GM12801 (cell line): Measurements from ENCODE around the gene PPP1R12B.

Experiments
- TF ChIP-seq, protein P1 (sequence below): IDR thresholded peaks from one replicate; pipeline ENCODE4 v1.5.1; 2011; ENCODE audit warnings: control low read depth; ENCODE audit not compliant: insufficient read length; ENCODE audit errors: extremely low read depth

Gene PPP1R12B

GRCh38 chr1:202572867-202573266 is 224.4 kb downstream of the PPP1R12B start:
- TF ChIP-seq, protein P1, sequence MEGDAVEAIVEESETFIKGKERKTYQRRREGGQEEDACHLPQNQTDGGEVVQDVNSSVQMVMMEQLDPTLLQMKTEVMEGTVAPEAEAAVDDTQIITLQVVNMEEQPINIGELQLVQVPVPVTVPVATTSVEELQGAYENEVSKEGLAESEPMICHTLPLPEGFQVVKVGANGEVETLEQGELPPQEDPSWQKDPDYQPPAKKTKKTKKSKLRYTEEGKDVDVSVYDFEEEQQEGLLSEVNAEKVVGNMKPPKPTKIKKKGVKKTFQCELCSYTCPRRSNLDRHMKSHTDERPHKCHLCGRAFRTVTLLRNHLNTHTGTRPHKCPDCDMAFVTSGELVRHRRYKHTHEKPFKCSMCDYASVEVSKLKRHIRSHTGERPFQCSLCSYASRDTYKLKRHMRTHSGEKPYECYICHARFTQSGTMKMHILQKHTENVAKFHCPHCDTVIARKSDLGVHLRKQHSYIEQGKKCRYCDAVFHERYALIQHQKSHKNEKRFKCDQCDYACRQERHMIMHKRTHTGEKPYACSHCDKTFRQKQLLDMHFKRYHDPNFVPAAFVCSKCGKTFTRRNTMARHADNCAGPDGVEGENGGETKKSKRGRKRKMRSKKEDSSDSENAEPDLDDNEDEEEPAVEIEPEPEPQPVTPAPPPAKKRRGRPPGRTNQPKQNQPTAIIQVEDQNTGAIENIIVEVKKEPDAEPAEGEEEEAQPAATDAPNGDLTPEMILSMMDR: no peak

DNA sequence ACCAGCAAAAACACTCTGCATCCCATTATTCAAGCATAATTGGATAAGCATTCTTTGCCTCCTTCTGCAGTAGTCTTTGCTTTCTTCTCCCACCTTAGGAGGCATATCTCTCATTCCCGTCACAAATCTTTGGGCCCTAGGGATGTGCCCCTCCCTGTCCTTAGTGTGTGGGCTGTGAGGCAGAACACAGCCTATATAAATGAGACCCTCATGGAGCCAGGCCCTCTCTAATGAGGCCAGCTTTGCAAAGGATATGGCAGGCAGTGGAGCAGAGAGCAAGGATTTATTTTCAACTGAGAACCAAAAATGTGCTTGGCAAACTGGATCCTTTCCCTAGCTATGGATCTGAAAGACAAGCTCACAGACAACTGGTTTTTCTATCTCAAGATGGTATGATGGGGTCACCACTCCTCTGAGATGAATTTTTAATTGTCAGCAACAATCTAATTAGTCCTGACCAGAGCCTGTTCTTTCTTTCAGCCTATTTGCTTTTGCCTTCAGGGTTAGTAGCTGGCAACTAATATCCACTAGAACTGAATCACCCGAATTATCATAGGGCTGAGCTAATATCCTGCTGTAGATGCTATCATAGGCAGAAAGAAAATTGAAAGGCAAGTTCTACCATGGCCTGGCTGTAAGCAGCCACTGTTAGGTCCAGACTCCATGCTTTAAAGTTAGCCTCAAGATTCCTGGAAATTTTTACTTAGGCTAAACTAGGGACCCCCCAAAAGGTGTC is 227.6 kb downstream of the PPP1R12B start:
- TF ChIP-seq, protein P1: no peak

- TF ChIP-seq, protein P1: no peak
These were observed 228.3 kb downstream of the PPP1R12B start for GRCh38 chr1:202576816-202577215.

GRCh38 chr1:202577381-202577780 is 228.9 kb downstream of the PPP1R12B start:
- TF ChIP-seq, protein P1: no peak

- TF ChIP-seq, protein P1: no peak
These were observed 229.6 kb downstream of the PPP1R12B start for GRCh38 chr1:202578001-202578504.

DNA sequence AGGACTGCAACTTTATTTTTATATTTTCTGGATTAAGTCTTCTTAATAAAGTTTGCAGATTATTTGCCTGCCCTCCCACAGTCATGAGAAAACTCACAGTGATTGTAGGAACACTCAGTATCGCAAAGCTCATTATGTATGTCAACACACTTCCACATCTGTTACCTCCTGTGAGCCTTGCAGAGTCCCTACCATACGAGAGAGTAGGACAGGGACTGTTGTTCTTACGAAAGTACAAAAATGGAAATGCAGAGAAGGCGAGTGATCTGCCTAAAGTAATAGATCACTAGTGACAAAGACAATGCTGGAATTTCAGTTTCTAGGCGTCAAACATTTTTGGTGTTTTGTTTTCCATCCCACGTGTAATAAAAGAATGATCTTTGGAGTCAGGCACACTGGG is 230.1 kb downstream of the PPP1R12B start:
- TF ChIP-seq, protein P1: no peak

DNA sequence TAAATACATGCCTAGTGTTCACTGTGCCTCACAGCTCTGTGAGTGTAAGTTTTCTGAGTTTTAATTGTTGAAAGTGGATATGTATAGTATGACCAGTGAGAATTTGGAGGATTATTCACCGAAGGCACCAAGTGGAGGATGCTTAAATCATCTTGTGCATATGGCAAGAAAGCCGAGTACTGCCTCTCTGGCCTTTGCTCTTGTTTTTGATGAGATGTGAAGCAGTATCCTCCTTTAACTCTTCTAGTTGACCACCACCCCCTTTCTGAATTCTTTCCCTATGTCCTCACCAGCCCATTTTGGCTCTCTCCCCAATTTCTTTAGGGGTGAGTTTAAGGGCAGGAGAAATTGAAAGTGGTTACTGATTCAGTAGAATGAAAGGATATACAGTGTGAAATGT is 231.3 kb downstream of the PPP1R12B start:
- TF ChIP-seq, protein P1: no peak
